ENCODE data around the gene SF3B1.
"Not testable (repeated sequence)": the region's sequence is repeated elsewhere in the genome, so short reads cannot be mapped to it uniquely, and the experiment has no call there.

Gene SF3B1

DNA sequence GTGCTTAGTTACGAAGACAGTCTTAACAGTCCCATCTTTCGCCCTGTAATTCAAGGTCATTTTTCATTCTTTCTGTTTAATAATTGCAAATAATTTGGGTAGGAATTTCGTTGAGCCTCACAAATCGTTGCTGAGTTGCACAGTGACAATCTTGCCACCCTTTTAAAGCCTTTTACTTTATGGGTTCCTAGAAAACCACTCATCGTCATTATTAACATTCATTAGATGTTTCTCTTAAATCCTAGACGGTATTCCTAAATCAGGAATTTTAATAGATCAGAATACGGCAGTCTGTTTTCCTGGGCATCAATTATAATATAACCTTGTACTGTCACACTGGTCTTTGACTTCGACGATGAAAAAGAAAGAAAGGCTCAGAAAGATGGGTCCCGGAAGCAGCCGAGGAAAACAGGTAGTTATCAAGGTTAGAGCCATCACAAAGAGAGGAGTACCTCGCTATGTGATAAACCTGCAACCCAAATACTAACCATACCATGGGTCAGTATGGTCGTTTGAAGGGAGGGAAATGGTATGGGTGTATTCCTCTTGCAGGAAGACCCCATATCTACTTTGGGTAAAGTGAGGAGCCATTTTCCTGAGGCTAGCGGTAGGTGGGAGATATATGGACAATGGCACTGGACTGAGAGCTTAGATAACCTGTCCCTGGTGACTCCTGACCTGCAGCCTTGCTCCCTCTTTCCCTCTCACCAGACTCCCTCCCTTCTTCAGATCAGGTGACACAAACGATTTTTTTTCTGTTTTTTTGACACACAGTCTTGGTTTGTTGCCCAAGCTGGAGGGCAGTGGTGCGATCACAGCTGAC, 981 bp upstream of the SF3B1 start:
- DNase-seq = no peak

DNA sequence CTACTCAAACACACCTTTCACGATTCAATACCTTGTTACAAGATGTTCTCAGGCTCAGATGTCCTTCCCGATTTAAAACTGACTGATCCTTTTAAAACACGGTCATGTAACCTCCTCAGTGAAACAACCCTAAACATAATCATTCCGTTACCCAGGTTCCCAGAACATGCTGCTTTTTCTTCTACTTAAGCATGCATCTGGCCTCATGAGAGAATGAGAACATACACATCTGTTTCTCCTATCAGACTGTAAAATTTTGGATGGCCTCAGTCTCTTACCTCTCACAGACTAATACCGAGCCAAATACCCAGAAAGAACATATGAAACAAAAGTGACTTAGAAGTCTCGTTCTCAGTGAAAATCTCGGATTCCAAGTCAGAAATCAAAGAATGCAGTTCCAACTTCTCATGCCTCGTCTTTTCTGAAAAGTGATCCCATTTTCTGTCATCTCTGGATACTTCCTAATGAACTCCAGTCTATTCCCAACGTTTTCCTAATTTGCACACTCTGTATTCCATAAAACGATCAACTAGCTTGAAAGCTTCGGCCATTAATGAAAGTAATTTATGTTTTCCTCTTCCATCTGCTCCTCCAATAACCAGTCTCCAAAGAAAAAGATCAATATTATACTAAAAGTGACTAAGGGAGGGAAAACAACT, 919 bp downstream of the SF3B1 start:
- no peak for DNase-seq

GRCh38 chr2:197432527-197432926, 2.3 kb downstream of the SF3B1 start:
- not testable (repeated sequence) for DNase-seq

GRCh38 chr2:197431858-197432257, 3.0 kb downstream of the SF3B1 start:
- no peak for DNase-seq

DNA sequence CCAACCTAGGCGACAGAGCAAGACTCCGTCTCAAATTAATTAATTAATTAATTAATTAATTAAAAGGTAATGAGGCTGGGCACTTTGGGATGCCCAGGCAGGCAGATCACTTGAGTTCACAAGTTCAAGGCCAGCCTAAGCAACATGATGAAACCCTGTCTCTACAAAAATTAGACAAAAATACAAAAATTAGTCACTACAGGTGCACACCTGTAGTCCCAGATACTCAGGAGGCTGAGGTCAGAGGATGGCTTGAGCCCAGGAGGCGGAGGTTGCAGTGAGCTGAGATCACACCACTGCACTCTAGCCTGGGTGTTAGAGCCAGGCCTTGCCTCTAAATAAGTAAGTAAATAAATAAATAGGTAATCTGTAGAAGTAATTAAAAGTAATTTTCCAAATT, 6.8 kb downstream of the SF3B1 start:
- DNase-seq = no peak

- no peak for DNase-seq
These were observed 7.9 kb downstream of the SF3B1 start for GRCh38 chr2:197426723-197427603.

DNA sequence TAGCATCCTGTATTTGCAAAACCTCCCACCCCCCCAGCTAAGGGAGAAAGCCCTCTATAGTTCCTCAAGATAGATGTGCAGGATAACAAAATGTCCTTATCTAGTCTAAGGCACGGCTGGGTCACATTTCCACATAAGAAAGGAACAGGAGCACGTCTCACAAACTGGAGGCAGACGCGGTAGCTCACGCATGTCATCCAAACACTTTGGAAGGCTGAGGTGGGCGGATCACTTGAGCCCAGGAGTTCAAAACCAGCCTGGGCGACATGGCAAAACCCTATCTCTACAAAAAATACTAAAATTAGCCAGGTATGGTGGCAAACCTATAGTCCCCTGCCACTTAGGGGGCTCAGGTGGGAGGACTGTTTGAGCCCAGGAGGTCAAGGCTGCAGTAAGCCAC, 9.3 kb downstream of the SF3B1 start:
- DNase-seq = no peak

DNA sequence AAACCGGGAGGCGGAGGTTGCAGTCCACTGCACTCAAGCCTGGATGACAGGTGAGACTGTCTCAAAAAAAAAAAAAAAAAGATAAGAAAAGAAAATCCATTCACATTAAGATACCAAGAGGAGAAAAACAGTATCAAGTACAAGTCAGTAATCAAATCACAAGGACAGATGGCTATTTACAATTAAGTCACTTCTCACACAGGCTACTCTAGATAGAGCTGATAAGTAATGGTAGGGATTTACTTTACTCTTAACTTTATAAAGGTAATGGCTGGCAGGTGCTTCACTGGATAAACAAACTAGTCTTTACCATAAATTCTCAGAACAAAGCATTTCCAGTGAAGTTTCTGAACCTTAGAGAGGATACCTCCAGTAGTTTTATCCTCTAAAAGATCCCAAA, 11.5 kb downstream of the SF3B1 start:
- DNase-seq = no peak

- no peak for DNase-seq
These were observed 15.4 kb downstream of the SF3B1 start for GRCh38 chr2:197419438-197419837.

DNA sequence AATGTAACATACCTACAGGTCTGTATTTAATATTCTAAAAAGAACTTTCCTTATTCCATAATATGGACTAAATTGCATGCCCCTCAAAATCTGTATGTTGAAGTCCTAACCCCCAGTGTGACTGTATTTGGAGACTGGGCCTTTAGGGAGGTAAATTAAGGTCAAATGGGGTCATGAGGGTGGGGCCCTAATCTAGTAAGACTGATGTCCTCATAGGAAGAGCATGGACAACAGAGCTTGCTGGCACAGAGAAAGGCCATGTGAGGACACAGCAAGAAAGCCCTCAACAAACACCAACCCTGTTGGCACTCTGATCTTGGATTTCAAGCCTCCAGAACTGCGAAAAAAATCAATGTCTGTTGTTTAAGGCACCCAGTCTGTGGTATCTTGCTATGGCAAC, 18.6 kb downstream of the SF3B1 start:
- DNase-seq = no peak

DNA sequence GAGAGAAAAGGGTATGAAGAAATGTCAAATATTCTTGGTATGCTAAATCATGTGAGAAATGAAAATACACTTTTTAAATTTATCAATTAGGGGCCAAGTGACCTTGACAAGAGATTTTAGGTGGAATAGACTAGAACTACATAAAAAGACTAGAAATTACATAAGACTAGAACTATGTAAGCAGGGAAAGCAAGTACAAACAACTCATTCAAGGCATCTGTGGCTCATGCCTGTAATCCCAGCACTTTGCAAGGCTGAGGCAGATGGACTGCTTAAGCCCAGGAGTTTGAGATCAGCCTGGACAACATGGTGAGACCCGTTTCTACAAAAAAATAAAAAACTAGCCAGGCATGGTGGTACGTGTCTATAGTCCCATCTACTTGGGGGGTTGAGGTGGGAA, 20.3 kb downstream of the SF3B1 start:
- no peak for DNase-seq

GRCh38 chr2:197414039-197414438, 20.8 kb downstream of the SF3B1 start:
- no peak for DNase-seq

GRCh38 chr2:197405582-197405981, 29.2 kb downstream of the SF3B1 start:
- no peak for DNase-seq

DNA sequence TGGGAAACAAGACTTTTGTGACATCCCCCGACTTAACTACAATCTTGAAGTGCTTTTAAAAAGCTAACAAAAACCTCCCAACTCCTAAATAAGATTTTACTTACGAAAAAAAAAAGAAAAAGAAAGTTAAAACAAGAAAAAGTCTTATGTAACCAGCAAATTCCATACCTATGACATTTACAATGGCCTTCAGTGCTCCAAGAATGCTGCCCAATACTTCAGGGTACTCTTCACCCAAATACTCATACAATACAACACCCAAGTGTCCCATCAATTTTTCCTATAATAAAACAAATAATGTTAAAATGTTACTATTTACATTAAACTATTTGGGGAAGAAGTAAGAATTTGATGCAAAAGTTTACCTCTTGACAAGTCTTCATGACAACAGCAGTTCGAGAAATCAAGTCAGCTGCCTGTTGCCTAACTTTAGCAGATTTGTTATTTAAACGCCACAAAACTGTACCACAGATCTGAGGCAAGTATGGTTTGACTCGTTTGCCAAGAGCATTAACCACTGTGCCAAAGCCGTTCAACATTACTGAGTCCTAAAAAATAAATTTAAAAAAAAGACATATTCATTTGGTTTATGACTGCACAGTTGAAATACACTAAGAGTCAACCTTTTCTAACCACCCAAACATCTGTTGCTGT, 34.8 kb downstream of the SF3B1 start:
- no peak for DNase-seq

DNA sequence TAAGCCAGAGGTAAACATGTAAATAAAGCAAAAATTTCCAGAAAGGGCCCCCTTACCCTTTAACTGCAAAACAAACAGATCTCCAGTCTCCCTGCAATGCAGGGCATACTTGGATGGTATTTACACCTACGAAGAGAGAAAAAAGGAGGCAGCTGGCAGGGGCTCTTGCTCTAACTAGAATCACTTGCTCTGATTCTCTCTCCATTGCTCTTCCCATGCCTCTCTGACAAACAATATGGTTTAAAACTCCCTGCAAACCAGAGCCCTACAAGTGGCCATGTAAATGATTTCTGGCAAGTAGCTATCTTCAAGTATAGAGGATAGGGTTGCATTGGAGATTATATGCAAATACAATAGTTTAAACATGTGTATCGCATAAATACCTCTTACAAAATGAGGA, 35.9 kb downstream of the SF3B1 start:
- DNase-seq = no peak

- DNase-seq = no peak
These were observed 43.6 kb downstream of the SF3B1 start for GRCh38 chr2:197391220-197391717.

DNA sequence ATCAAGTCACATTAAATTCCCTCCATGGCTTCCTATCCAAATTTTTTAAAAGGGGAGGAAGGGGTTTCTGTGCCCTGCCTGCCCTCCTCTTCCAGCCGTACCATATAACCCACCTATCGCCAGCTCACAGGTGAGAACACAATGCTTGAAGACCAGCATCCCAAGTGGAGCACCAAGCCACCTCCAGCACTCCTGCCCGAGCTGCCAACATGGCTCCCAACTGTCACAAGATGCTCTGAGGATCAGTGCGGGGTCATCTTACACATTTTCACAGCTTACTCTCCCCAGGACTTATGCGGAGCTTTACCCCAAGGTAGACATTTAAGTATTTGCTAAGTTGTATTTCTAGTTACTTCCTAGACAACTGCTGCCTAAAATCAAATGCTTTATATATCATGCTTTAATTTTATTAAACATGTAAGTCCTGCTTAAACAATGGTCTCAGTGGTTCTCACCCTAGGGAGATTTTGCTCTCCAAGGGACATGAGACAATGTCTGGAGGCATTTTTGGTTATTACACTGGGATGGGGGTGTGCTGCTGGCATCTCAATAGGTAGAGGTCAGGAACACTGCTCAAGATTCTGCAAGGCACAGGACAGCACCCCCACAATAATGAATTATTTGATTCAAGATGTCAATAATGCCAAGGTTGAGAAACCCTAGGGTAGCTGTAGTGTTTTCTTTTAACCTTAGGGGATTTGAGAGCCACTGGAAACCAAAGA, 45.8 kb downstream of the SF3B1 start:
- DNase-seq = no peak

GRCh38 chr2:197387179-197387578, 47.6 kb downstream of the SF3B1 start:
- no peak for DNase-seq

DNA sequence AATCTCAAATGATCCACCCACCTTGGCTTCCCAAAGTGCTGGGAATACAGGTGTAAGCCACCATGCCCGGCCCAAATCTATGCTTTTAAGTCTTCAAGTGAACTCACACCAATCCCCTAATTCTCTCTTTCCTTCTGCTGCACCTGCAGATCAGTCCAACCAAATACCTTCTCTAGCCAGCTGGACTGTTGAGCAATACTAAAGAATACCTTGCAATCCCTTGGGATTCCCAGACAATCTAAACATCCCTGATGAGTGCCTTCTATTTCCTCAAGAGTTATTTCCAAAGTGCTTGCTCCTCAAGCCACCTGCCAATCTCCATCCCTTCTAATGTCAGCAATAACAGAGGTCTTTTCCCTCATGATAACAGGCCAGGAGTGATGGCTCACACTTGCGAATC, 48.6 kb downstream of the SF3B1 start:
- no peak for DNase-seq

GRCh38 chr2:197383825-197384224, 51.0 kb downstream of the SF3B1 start:
- no peak for DNase-seq

- no peak for DNase-seq
These were observed 53.2 kb downstream of the SF3B1 start for GRCh38 chr2:197381641-197382040.

GRCh38 chr2:197379918-197380309, 54.9 kb downstream of the SF3B1 start:
- DNase-seq = not testable (repeated sequence)
